Measurements from ENCODE around the gene SGPL1.

SGPL1 gene

GRCh38 chr10:70780772-70781171 is 35.0 kb upstream of the SGPL1 start:
- no peak for DNase-seq (ENCODE audit: low spot score)

GRCh38 chr10:70781461-70782051 is 34.2 kb upstream of the SGPL1 start:
- no peak for DNase-seq (ENCODE audit: low spot score)

- DNase-seq (ENCODE audit: low spot score) = no peak
These were observed 33.5 kb upstream of the SGPL1 start for GRCh38 chr10:70782086-70782745.

GRCh38 chr10:70782746-70783680 is 32.7 kb upstream of the SGPL1 start:
- DNase-seq (ENCODE audit: low spot score) = no peak

GRCh38 chr10:70784016-70784415 is 31.7 kb upstream of the SGPL1 start:
- no peak for DNase-seq (ENCODE audit: low spot score)

GRCh38 chr10:70784471-70784870 is 31.3 kb upstream of the SGPL1 start:
- no peak for DNase-seq (ENCODE audit: low spot score)

- no peak for DNase-seq (ENCODE audit: low spot score)
These were observed 30.6 kb upstream of the SGPL1 start, which contains the start of gene TBATA for GRCh38 chr10:70785190-70785589. Gene TBATA, minus strand, starts transcription at chr10:70785377. Its CDS starts 1,998 bp downstream, at chr10:70783379.

- DNase-seq (ENCODE audit: low spot score) = no peak
These were observed 28.8 kb upstream of the SGPL1 start for GRCh38 chr10:70786799-70787415.

- DNase-seq (ENCODE audit: low spot score) = no peak
These were observed 24.2 kb upstream of the SGPL1 start for GRCh38 chr10:70791386-70792039.

- no peak for DNase-seq (ENCODE audit: low spot score)
These were observed 20.1 kb upstream of the SGPL1 start for GRCh38 chr10:70795613-70796012.

GRCh38 chr10:70797840-70798239 is 17.9 kb upstream of the SGPL1 start:
- no peak for DNase-seq (ENCODE audit: low spot score)

GRCh38 chr10:70799124-70799523 is 16.6 kb upstream of the SGPL1 start:
- no peak for DNase-seq (ENCODE audit: low spot score)

- DNase-seq (ENCODE audit: low spot score) = no peak
These were observed 13.9 kb upstream of the SGPL1 start for GRCh38 chr10:70801854-70802253.

- DNase-seq (ENCODE audit: low spot score) = no peak
These were observed 11.8 kb upstream of the SGPL1 start for GRCh38 chr10:70803775-70804420.

GRCh38 chr10:70804421-70804808 is 11.3 kb upstream of the SGPL1 start:
- DNase-seq (ENCODE audit: low spot score) = no peak

- DNase-seq (ENCODE audit: low spot score) = no peak
These were observed 10.0 kb upstream of the SGPL1 start for GRCh38 chr10:70805619-70806215.

GRCh38 chr10:70806841-70807240 is 8.9 kb upstream of the SGPL1 start:
- DNase-seq (ENCODE audit: low spot score) = no peak

- DNase-seq (ENCODE audit: low spot score) = no peak
These were observed 8.2 kb upstream of the SGPL1 start for GRCh38 chr10:70807556-70807955.

- no peak for DNase-seq (ENCODE audit: low spot score)
These were observed 6.6 kb upstream of the SGPL1 start for GRCh38 chr10:70809011-70809611.

GRCh38 chr10:70809726-70810125 is 6.0 kb upstream of the SGPL1 start:
- no peak for DNase-seq (ENCODE audit: low spot score)

- DNase-seq (ENCODE audit: low spot score) = no peak
These were observed 4.8 kb upstream of the SGPL1 start for GRCh38 chr10:70810967-70811366.

Data from pons (tissue), 1 donor.